Stimulated activated CD4-positive, alpha-beta T cell treated with anti-CD3 and anti-CD28 coated beads, TNF-alpha, amount 100 ng/mL, for 1 hour (primary cell): ENCODE data around the gene NAT8L.

ENCODE experiments used
- DNase-seq, 3 donors: peaks; one replicate each; pipeline ENCODE4 v3.0.0-alpha.2; 2020; ENCODE audit warnings: low read depth in 3 of 3, low spot score in 1 of 3

Gene NAT8L

DNA sequence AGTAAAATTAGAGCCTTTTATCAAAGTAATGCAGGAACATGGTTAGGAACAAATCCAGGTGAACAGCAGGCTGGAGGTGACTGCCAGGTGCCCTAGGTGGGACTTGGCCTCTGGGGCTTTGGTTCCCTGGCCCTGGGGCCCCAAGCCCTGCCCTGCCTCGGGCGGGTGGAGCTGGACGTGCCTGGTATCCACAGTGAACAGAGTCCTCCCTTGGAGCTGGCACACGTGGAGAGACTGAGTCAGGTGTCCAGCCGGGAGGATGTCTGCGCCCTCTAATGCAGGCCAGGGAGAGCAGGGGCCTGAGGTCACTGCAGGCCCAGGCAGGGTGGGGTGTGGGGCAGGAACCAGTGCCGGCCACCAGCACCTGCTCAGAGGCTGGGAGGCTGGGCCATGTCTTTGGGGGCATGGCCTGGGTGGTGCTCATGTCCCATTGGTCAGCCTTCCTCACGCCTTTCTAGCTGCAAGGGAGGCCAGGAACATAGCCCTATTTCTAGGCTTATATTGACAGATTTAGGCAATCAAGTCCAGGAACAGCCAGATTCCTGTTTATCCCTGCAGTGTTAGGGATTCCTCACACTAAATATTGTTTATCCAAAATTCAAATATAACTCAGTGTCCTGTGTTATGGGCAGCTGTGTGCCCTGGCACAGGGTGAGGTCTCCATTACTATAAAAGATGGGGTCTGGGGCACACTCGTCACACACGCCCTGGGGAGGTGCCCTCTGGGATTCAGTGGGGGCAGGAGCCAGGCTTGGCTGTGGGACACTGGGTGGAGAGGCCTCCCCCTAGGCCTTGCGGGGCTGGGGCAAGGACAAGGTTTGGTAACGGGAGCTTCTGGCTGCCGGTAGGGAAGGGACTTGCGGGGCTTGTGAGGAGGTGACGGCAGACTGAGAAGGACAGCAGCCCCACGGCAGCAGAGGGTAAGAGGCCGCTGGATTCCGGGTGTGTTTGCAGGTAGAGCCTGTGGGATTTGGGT, 14.3 kb upstream of the NAT8L start:
- no peak for DNase-seq

- DNase-seq = no peak
These were observed 13.6 kb upstream of the NAT8L start for GRCh38 chr4:2045518-2045951.

DNA sequence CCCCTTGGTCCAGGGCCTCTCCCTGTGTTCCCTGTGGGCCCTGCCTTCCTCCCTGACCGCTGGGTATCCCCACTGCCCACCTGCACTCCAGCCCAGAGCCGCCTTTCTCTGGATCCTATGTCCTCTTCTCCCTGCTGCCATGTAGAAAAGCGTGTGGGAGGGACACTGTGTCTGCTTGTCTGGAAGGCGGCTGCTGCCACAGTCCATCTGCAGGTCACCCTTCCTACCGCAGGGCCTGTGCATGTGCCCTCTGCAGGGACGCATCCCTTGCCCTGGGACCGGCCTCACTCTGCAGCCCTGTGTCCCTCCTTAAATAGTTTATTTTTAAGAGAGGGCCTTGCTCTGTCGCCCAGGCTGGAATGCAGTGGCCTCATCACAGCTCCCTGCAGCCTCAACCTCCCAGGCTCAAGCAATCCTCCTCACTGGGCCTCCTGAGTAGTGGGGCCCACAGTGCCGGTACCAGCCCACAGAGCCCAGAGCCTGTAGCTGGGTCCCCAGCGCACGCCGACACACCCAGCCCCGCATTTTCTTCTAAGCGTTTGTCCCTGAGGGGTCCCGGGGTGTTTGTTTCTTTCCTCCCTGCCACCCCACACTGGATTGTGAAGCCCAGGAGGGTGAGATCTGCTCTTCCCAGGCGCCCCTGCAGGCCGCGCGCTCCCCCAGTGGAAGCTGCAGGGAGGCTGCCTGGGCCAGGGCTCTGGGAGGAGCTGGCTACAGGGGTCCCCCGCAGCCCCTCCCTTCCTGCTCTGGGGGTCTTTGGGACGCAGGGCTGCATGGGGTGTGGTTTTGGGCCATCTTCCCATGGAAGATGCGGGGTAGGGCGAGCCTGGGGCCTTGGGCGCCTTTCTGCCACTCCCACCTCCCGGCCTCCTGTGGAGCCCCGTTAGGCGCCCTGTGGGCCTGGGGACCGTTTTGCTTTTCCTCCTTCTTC, 12.8 kb upstream of the NAT8L start:
- DNase-seq = no peak

- DNase-seq = no peak
These were observed 12.0 kb upstream of the NAT8L start for GRCh38 chr4:2047031-2047660.

GRCh38 chr4:2047781-2048581, 11.1 kb upstream of the NAT8L start:
- no peak for DNase-seq

- no peak for DNase-seq
These were observed 10.3 kb upstream of the NAT8L start for GRCh38 chr4:2048831-2049230.

DNA sequence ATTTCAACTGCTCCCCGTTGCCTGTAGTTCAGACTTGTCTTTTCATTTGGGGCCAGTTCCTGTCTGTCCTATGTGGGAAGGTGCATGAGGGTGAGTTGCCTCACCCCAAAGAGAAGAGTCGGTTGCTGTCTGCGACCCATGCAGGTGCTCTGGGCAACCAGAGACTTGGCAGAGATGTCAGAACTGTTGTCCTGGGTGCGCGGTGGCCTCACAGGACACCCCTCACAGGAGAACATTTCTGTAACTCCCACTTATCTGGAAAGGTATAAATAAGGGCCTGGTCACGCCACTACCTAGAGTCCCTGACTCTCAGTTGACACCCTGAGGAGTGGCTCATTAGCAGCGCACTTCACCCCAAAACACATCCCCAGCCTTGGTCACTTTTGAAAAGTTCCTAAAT, 9.7 kb upstream of the NAT8L start:
- no peak for DNase-seq

DNA sequence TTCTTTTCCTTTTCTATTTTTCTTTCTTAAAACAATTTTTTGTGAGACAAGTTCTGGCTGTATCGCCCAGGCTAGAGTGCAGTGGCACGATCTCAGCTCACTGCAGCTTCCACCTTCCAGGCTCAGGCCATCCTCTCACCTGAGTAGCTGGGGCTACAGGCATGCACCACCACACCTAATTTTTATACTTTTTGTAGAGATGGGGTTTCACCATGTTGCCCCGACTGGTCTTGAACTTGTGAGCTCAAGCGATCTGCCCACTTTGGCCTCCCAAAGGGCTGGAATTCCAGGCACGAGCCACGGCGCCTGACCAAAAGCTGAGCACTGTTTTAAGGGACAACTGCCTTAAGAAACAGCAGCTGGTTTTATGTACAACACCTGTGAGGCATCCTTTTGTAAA, 9.3 kb upstream of the NAT8L start:
- no peak for DNase-seq

DNA sequence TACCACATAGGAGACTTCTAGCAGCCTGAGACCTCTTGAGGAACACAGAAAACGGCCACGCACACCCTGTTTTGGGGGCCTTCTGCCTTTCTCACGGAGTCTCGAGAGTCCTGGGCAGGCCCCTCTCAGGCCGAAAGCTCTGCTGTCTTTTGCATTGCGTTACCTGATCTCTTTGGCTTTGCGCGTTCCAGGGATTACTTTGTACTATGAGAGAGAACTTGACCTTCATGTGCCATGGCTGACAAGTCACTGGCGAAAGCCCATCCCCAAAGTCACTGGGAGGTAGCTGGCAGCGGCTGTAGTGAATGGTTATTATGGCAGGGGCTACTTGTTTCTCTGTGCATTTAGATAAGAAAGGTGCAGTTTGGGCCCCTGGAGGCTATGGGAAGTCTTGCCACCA, 8.0 kb upstream of the NAT8L start:
- no peak for DNase-seq

DNA sequence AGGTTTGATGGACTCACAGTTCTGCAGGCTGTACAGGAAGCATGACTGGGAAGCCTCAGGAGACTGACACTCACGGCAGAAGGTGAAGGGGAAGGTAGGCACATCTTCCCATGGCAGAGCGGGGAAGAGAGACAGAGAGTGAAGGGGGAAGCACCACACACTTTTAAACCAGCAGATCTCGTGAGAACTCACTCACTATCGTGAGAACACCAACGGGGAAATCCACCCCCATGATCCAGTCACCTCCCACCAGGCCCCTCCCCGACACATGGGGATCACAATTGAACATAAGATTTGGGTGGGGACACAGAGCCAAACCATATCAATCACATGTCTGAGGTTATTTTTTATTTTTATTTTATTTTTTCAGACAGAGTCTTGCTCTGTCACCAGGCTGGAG, 4.9 kb upstream of the NAT8L start:
- DNase-seq = no peak

DNA sequence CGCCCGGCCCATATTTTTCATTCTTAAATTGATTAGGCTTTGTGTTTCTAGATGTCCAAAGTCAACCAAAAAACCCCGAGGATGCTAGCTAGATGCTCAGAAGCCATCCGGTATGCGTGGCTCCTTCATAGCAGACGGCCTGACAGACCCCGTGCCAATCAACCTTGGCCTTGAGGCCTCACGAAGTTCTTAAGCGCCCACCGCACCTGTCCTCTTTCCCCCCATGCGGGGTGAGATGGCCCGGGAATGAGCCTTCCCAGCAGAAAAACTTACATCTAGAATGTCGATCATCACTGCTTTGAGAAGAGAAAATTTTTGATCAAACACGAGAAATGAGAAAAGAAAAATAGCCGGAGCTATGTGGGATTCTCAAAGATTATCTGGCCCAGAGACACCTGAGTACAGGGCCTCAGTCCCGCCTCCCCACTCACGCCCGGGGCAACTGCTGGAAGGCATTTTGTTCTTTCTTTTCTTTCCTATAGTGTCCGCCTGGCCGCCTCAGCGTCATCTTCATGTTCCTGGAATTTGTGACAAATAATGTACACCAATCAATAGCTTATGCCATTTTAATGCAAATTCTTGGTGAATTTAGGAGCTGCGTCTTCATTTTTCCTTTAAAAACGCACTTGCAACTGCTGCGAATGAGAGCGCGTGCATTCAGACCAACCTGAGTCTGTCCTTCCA, 1.6 kb upstream of the NAT8L start:
- DNase-seq = no peak

DNA sequence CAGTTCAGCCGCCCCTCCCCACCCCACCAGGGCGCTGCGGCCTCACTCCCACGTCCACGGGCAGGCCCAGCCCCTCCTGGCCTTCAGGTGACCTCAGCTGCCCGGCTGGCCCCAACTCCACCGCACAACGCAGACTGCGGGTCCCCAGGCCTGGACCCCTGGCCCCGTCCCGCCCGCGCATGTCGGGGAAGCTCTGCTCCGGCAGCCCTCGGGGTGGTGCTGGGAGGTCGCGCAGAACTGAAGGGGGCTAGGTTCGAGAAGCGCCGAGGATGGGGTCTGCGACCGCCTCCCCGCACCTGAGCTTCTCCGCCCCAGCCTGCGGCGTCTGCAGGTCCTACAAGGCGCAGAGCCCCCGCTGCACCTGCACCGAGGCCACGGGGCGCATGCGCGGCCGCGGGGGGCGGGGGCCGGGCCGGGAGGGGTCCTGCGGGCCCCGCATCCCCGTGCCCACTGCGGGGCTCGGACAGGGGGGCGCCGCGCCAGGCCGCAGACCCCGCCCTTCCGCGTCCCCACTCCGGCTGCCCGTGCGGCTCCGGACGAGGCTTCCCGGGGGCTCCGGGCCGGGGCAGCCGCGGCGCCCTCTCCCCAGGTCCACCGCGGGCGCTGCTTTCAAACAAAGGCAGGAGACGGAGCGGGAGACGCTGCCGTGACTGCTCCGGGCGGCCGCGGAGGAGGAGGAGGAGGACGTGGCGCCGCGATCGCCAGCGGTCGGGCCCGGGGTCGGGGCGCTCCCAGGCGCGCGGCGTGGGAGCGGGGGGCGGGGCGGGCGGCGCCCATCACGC, 672 bp upstream of the NAT8L start:
- no peak for DNase-seq

GRCh38 chr4:2059726-2060602, 837 bp downstream of the NAT8L start:
- DNase-seq = no peak

- DNase-seq = no peak
These were observed 1.6 kb downstream of the NAT8L start for GRCh38 chr4:2060611-2061185.

- no peak for DNase-seq
These were observed 2.3 kb downstream of the NAT8L start for GRCh38 chr4:2061186-2062131.

DNA sequence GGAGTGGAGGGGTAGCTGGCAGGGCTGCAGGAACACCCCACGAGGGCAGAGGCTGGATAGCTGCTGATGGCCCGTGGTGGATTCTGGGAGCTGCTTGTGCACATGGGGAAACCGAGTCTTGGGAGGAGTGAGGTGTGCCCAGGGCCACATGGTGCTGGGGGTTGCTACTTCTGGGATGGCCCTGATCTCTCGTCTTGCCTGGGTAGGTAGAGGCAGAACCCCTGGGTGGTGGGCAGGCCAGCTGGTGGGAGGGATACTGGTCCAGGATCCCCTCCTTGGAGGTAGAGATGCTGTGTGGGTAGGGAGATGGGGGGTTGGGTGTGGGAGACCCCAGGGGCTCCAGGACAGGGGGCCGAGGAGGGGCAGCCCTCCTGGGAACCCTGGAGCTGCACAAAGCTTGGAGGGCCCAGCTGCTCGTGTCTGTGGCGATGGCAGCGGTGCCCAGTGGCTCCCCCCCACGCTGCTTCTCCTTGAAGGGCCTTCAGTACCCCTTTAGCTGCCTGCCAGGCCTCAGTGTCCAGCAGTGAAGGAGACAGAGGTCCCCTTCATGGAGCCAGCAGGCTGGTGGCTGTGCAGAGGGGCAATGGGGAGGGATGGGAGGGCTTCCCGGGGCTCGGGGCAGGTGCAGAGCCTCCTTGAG, 3.2 kb downstream of the NAT8L start:
- no peak for DNase-seq
